Measurements from ENCODE around the gene SLC16A2. TPM values are rescaled to one million over a fixed set of nuclear protein-coding genes. Genes with fewer than 3 reads are reported as not detected.

Gene SLC16A2
- total RNA-seq, 1 experiment from 2014 or later: 0.32 TPM

GRCh38 chrX:74579597-74580198 lies 158.4 kb downstream of the SLC16A2 start:
- no TSS peak for BruUV-seq (replicated peaks)
- Histone ChIP-seq H3K9me3 (ENCODE audit: control insufficient read depth in 1 of 2, insufficient read depth in 1 of 2, low read depth in 1 of 2, low read length in 2 of 2) (no peaks in the 10 kb centered on the region), H3K4me3 (replicated peaks in 1 of 2; ENCODE audit: low read depth in 1 of 2, low read length in 2 of 2) (no peak overlapping the region), H3K79me2 (ENCODE audit: insufficient read depth, low read length) (no peaks in the 10 kb centered on the region), H3K36me3 (ENCODE audit: control insufficient read depth in 1 of 2, insufficient read depth in 2 of 2, low read length in 2 of 2) (no peaks in the 10 kb centered on the region), H2AFZ (ENCODE audit: low read depth, low read length, poor library complexity, severe bottlenecking) (no peak overlapping the region), H3K9me2 (ENCODE audit: insufficient read depth) (no peaks in the 10 kb centered on the region), H3K9ac (ENCODE audit: low read length) (no peak overlapping the region), H3K4me2 (ENCODE audit: low read length) (no peak overlapping the region), H3K27me3 (ENCODE audit: insufficient read depth, low read length) (no peaks in the 10 kb centered on the region), H3K27ac (ENCODE audit: low read depth, low read length) (no peak overlapping the region), H3K4me1 (ENCODE audit: control insufficient read depth in 1 of 2, insufficient read depth in 2 of 2, low read length in 2 of 2) (no peaks in the 10 kb centered on the region), H4K20me1 (ENCODE audit: insufficient read depth) (no peaks in the 10 kb centered on the region)
- RAD21 ChIA-PET (ENCODE audit: low non-redundant PET in 1 of 2, low total read pairs in 2 of 2, uncharacterized antibody in 2 of 2, unreplicated experiment in 2 of 2): no interaction called here
- CTCF ChIA-PET: no interaction called here
- TF ChIP-seq ZBTB33 (IDR thresholded peaks at IDR 0.05; ENCODE audit: extremely low read depth, insufficient replicate concordance, low read length) (no peak), RAD21 (IDR thresholded peaks at IDR 0.05; ENCODE audit: low read depth) (no peak), ELF1 (IDR thresholded peaks at IDR 0.05; ENCODE audit: borderline replicate concordance, low read depth) (no peak), CEBPB (IDR thresholded peaks at IDR 0.05; ENCODE audit: low read depth) (no peak), SRF (IDR thresholded peaks at IDR 0.05; ENCODE audit: low read depth) (no peak), EGR1 (IDR thresholded peaks at IDR 0.05; ENCODE audit: low read depth) (no peak)
- DNase-seq (ENCODE audit: low read depth, low spot score): no peak
- intact Hi-C loops (cut with micrococcal nuclease): no loop called here
- POLR2A ChIA-PET: no interaction called here
- no peak for ATAC-seq

Other genes starting within 250 kb of the SLC16A2 start
- gene ZCCHC13, start 117.3 kb upstream of the SLC16A2 start, total RNA-seq (2021; ENCODE audit: unreplicated experiment): not detected
- 36.4 TPM for gene RLIM, start 193.1 kb downstream of the SLC16A2 start, total RNA-seq (2021; ENCODE audit: unreplicated experiment)

Measured in HCT116 (cell line).